HCT116 (cell line): ENCODE results near the gene HVCN1. TPM values are rescaled to one million over a fixed set of nuclear protein-coding genes. Genes with fewer than 3 reads are reported as not detected.
A peak's percentile ranks its signal among the peaks of the same experiment; 100 is the strongest.

Experiments
- ATAC-seq: fragments of 200-7000 bp; cut with Tn5 transposase; 2 replicates; pipeline ENCODE4 v1.9.1; 2020; ENCODE audit warnings: mild to moderate bottlenecking, moderate library complexity
- BruUV-seq: library from RNA; stranded (reverse); fragments of 400-500 nt; replicated peaks from 2 replicates; lab custom pipeline; 2021; lab: Mats Ljungman, UMichigan
- CTCF ChIA-PET: fragments of 300-600 bp; sonication (Branson Sonifier 250); formaldehyde crosslinking; loops from one replicate; lab custom pipeline; 2021; ENCODE audit warnings: antibody characterized with exemption; lab: Charles Lee
- POLR2A ChIA-PET: fragments of 300-600, 350-600 bp; sonication (Branson Sonifier 250); formaldehyde crosslinking; loops from one replicate; lab custom pipeline; 2021; ENCODE audit warnings: antibody characterized with exemption; lab: Charles Lee
- RAD21 ChIA-PET, 2 experiments: fragments of 300-600 bp; sonication (Branson Sonifier 250); formaldehyde crosslinking; loops; one replicate each; lab custom pipeline; 2023; ENCODE audit warnings: low total read pairs in 2 of 2; ENCODE audit not compliant: uncharacterized antibody in 2 of 2, unreplicated experiment in 2 of 2, low non-redundant PET in 1 of 2; lab: Charles Lee
- DNase-seq: peaks from one replicate; pipeline ENCODE4 v3.0.0-alpha.2; 2010; ENCODE audit warnings: low read depth, low spot score
- H2AFZ ChIP-seq: fragments of 200-600 bp; shearing (Covaris generic), sonication (generic); 2 replicates; pipeline ENCODE4 v1.6.1; 2017; ENCODE audit warnings: low read depth, mixed run types, mixed read lengths, antibody characterized with exemption, low read length; ENCODE audit not compliant: poor library complexity, severe bottlenecking
- H3K27ac ChIP-seq: 2 replicates; pipeline ENCODE4 v1.5.1; 2012; ENCODE audit warnings: low read depth, low read length
- H3K27me3 ChIP-seq: fragments of 200-600 bp; sonication (generic); 2 replicates; pipeline ENCODE4 v1.6.1; 2016; ENCODE audit warnings: mixed run types, low read length, mixed read lengths; ENCODE audit not compliant: insufficient read depth
- H3K36me3 ChIP-seq, 2 experiments: fragments of 200-500 bp in 1 of 2; fragments of 200-600 bp in 1 of 2; sonication (Bioruptor generic) in 1 of 2; sonication (generic) in 1 of 2; 2 replicates each; pipeline versions ENCODE4 v1.5.1 to v1.6.1; 2014 to 2016; ENCODE audit warnings: low read length in 2 of 2, inconsistent platforms in 1 of 2, mixed read lengths in 1 of 2, mixed run types in 1 of 2; ENCODE audit not compliant: insufficient read depth in 2 of 2, control insufficient read depth in 1 of 2
- H3K4me1 ChIP-seq, 2 experiments: fragments of 200-600 bp in 1 of 2; sonication (generic) in 1 of 2; 2 replicates each; pipeline versions ENCODE4 v1.5.1 to v1.6.1; 2012 to 2017; ENCODE audit warnings: low read length in 2 of 2, inconsistent platforms in 1 of 2, mild to moderate bottlenecking in 1 of 2, mixed read lengths in 1 of 2, mixed run types in 1 of 2, moderate library complexity in 1 of 2; ENCODE audit not compliant: insufficient read depth in 2 of 2, control insufficient read depth in 1 of 2
- H3K4me2 ChIP-seq: fragments of 200-600 bp; sonication (generic); 2 replicates; pipeline ENCODE4 v1.6.1; 2017; ENCODE audit warnings: mixed run types, low read length, mixed read lengths
- H3K4me3 ChIP-seq, 2 experiments: fragments of 200-600 bp in 1 of 2; sonication (generic) in 1 of 2; replicated peaks in 1 of 2; 2 replicates each; pipeline ENCODE4 v1.5.1; 2011 to 2016; ENCODE audit warnings: low read length in 2 of 2, control low read depth in 1 of 2, low read depth in 1 of 2, mild to moderate bottlenecking in 1 of 2, mixed read lengths in 1 of 2, mixed run types in 1 of 2
- H3K79me2 ChIP-seq: fragments of 200-600 bp; sonication (generic); 2 replicates; pipeline ENCODE4 v1.6.1; 2017; ENCODE audit warnings: mild to moderate bottlenecking, mixed run types, low read length, moderate library complexity, mixed read lengths; ENCODE audit not compliant: insufficient read depth
- H3K9ac ChIP-seq: fragments of 200-600 bp; sonication (generic); 2 replicates; pipeline ENCODE4 v1.6.1; 2016; ENCODE audit warnings: low read length, mixed read lengths
- H3K9me2 ChIP-seq: fragments of 200-600 bp; sonication (generic), shearing (Covaris generic); 2 replicates; pipeline ENCODE4 v1.6.1; 2017; ENCODE audit warnings: mixed run types, mild to moderate bottlenecking, moderate library complexity; ENCODE audit not compliant: insufficient read depth
- H3K9me3 ChIP-seq, 2 experiments: fragments of 200-500 bp in 1 of 2; fragments of 200-600 bp in 1 of 2; sonication (Bioruptor generic) in 1 of 2; sonication (generic) in 1 of 2; 2 replicates each; pipeline ENCODE4 v1.6.1; 2014 to 2017; ENCODE audit warnings: low read length in 2 of 2, mixed read lengths in 2 of 2, inconsistent platforms in 1 of 2, low read depth in 1 of 2, mild to moderate bottlenecking in 1 of 2, mixed run types in 1 of 2, moderate library complexity in 1 of 2; ENCODE audit not compliant: control insufficient read depth in 1 of 2, insufficient read depth in 1 of 2
- H4K20me1 ChIP-seq: fragments of 200-600 bp; sonication (generic), shearing (Covaris generic); 2 replicates; pipeline ENCODE4 v1.6.1; 2017; ENCODE audit warnings: mixed run types, mild to moderate bottlenecking, moderate library complexity; ENCODE audit not compliant: insufficient read depth
- CBX3 ChIP-seq: IDR thresholded peaks from 2 replicates; pipeline ENCODE4 v1.6.1; 2012; ENCODE audit warnings: low read depth
- EGR1 ChIP-seq: IDR thresholded peaks from 2 replicates; pipeline ENCODE4 v1.6.1; 2012; ENCODE audit warnings: low read depth
- EZH2phosphoT487 ChIP-seq: fragments of 200-600 bp; IDR thresholded peaks from 2 replicates; pipeline ENCODE4 v1.6.1; 2018; ENCODE audit warnings: antibody characterized with exemption, borderline replicate concordance
- FOSL1 ChIP-seq: IDR thresholded peaks from 2 replicates; pipeline ENCODE4 v1.6.1; 2012; ENCODE audit warnings: low read depth
- JUND ChIP-seq: IDR thresholded peaks from 2 replicates; pipeline ENCODE4 v1.6.1; 2012
- POLR2A ChIP-seq: IDR thresholded peaks from 2 replicates; pipeline ENCODE4 v1.7.0; 2011; ENCODE audit warnings: borderline replicate concordance; ENCODE audit not compliant: insufficient read depth, insufficient read length; ENCODE audit errors: extremely low read depth
- POLR2AphosphoS5 ChIP-seq: IDR thresholded peaks from 2 replicates; pipeline ENCODE4 v1.6.1; 2011; ENCODE audit warnings: mild to moderate bottlenecking, low read depth, low read length, moderate library complexity
- RAD21 ChIP-seq: IDR thresholded peaks from 2 replicates; pipeline ENCODE4 v1.6.1; 2012; ENCODE audit warnings: low read depth, mild to moderate bottlenecking
- SIN3A ChIP-seq: IDR thresholded peaks from 2 replicates; pipeline ENCODE4 v1.6.1; 2012; ENCODE audit warnings: low read depth
- SP1 ChIP-seq: IDR thresholded peaks from 2 replicates; pipeline ENCODE4 v1.6.1; 2012; ENCODE audit warnings: low read depth
- SRF ChIP-seq: IDR thresholded peaks from 2 replicates; pipeline ENCODE4 v1.6.1; 2012; ENCODE audit warnings: low read depth
- TCF7L2 ChIP-seq: IDR thresholded peaks from 2 replicates; pipeline ENCODE4 v1.7.0; 2011; ENCODE audit warnings: borderline replicate concordance, inconsistent platforms; ENCODE audit not compliant: insufficient read depth, insufficient read length; ENCODE audit errors: extremely low read depth
- ZFX ChIP-seq: fragments of 450-650 bp; IDR thresholded peaks from 2 replicates; pipeline ENCODE4 v1.6.1; 2017
- ZNF274 ChIP-seq: fragments of 200-500 bp; sonication (Bioruptor generic); IDR thresholded peaks from 2 replicates; pipeline ENCODE4 v1.6.1; 2014; ENCODE audit warnings: mild to moderate bottlenecking, low read depth, low read length, inconsistent platforms
- intact Hi-C: fragments of 100-400 bp; cut with micrococcal nuclease; formaldehyde crosslinking; loops from 2 replicates; pipeline ENCODE4 v1.10.0; 2022
- total RNA-seq: library from RNA; stranded (reverse); gene quantifications from one replicate; pipeline ENCODE4 v1.2.1, GENCODE V29; 2021; ENCODE audit not compliant: unreplicated experiment
- TF ChIP-seq, protein P1 (sequence below): IDR thresholded peaks from 2 replicates; pipeline ENCODE4 v1.6.1; 2011; ENCODE audit warnings: mild to moderate bottlenecking, low read length, moderate library complexity; ENCODE audit not compliant: insufficient replicate concordance; ENCODE audit errors: extremely low read depth
- TF ChIP-seq, protein P2 (sequence below): IDR thresholded peaks from 2 replicates; pipeline ENCODE4 v1.6.1; 2012; ENCODE audit warnings: low read depth
- TF ChIP-seq, protein P3 (sequence below), 3 experiments: fragments of 200-600 bp in 1 of 3; sonication (generic) in 1 of 3; IDR thresholded peaks in 2 of 3; conservative IDR thresholded peaks in 1 of 3; 2 replicates each; pipeline ENCODE4 v1.5.1; 2012 to 2017; ENCODE audit warnings: low read depth in 2 of 3, low read length in 2 of 3, antibody characterized with exemption in 1 of 3, borderline replicate concordance in 1 of 3, control low read depth in 1 of 3, mild to moderate bottlenecking in 1 of 3, mixed read lengths in 1 of 3, mixed run types in 1 of 3, moderate library complexity in 1 of 3; ENCODE audit not compliant: insufficient read depth in 1 of 3
- TF ChIP-seq, protein P4 (sequence below): IDR thresholded peaks from 2 replicates; pipeline ENCODE4 v1.6.1; 2012
- TF ChIP-seq, protein P5 (sequence below): IDR thresholded peaks from 2 replicates; pipeline ENCODE4 v1.6.1; 2012

HVCN1 gene
- total RNA-seq, 1 experiment from 2014 or later = 0.15 TPM

DNA sequence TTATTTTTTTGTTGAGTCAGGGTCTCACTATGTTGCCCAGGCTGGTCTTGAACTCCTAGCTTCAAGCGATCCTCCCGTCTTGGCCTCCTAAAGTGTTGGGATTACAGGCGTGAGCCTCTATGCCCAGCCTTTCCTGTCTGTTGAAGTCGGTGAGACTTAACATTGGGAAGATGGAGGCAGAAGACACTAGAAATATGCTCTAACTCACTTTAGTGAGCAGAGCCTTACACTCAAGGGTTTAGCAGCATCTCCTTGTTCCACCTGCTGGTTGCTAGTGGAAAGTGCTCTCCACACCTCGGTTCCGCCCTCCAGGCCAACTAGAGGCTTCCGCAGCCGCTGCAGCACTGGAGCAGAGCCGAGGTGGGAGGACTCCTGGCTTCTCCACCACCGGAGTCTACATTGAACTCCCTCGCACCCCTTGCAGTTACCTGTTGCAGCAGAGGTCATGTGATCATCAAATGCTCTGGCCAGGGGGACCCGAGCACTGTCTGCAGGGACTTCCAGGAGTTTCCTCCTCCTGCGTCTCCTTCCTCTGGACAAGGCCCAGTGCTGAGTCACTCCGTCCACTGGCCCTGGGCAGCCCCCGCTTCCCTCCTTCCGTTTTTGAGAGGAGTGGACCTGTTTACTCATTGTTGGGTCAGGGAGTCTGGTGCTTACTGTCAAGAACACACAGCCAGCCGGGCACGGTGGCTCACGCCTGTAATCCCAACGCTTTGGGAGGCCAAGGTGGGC is 9.4 kb upstream of the HVCN1 start:
- no peaks in the 10 kb centered on the region for H3K9me3 ChIP-seq
- no peaks in the 10 kb centered on the region for H4K20me1 ChIP-seq
- H2AFZ ChIP-seq = peak overlapping the region; percentile 97
- DNase-seq (peak; percentile 82), ATAC-seq (peak; percentile 98)
- BruUV-seq = no TSS peak
- peak overlapping the region; percentile 49 for H3K27ac ChIP-seq
- ChIA-PET POLR2A (no interaction called here), RAD21 (no interaction called here), CTCF (interaction anchor here (1.1 kb wide), 1 partner anchor 248 kb away, joined by 3 read pairs; the partner anchor contains the start of gene ARPC3)
- no peaks in the 10 kb centered on the region for H3K27me3 ChIP-seq
- no peaks in the 10 kb centered on the region for H3K36me3 ChIP-seq
- peak overlapping the region in 1 of 2 experiments; percentile 30; a peak in 1 of 4 replicates for H3K4me3 ChIP-seq
- H3K9ac ChIP-seq = peak overlapping the region; percentile 18; the same call in 1 of the 2 replicates
- H3K4me1 ChIP-seq = peaks cover 6 to 14% of the 10 kb centered on the region in 2 experiments
- peak overlapping the region; percentile 75 for H3K4me2 ChIP-seq
- no peaks in the 10 kb centered on the region for H3K79me2 ChIP-seq
- H3K9me2 ChIP-seq = no peaks in the 10 kb centered on the region
- intact Hi-C loops = loop anchor here (1.0 to 10.0 kb wide), 2 partner anchors 84 to 230 kb away; partner anchors contain the start of genes FAM216A, GPN3 and TCTN1
- TF ChIP-seq, protein P1, sequence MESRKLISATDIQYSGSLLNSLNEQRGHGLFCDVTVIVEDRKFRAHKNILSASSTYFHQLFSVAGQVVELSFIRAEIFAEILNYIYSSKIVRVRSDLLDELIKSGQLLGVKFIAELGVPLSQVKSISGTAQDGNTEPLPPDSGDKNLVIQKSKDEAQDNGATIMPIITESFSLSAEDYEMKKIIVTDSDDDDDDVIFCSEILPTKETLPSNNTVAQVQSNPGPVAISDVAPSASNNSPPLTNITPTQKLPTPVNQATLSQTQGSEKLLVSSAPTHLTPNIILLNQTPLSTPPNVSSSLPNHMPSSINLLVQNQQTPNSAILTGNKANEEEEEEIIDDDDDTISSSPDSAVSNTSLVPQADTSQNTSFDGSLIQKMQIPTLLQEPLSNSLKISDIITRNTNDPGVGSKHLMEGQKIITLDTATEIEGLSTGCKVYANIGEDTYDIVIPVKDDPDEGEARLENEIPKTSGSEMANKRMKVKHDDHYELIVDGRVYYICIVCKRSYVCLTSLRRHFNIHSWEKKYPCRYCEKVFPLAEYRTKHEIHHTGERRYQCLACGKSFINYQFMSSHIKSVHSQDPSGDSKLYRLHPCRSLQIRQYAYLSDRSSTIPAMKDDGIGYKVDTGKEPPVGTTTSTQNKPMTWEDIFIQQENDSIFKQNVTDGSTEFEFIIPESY = no peak
- TF ChIP-seq JUND (no peak), RAD21 (peak; percentile 86), EGR1 (no peak), ZFX (peak; percentile 12; the same call in 1 of the 2 replicates), EZH2phosphoT487 (no peak), SIN3A (no peak), ZNF274 (no peak), TCF7L2 (no peak), POLR2A (no peak), FOSL1 (no peak), SRF (no peak), POLR2AphosphoS5 (peak; percentile 43; the same call in 1 of the 2 replicates), CBX3 (peak; percentile 34; the same call in 1 of the 2 replicates), SP1 (0 out of 2 replicates have a peak, but pooled peaks have one; percentile 21)
- TF ChIP-seq, protein P2, sequence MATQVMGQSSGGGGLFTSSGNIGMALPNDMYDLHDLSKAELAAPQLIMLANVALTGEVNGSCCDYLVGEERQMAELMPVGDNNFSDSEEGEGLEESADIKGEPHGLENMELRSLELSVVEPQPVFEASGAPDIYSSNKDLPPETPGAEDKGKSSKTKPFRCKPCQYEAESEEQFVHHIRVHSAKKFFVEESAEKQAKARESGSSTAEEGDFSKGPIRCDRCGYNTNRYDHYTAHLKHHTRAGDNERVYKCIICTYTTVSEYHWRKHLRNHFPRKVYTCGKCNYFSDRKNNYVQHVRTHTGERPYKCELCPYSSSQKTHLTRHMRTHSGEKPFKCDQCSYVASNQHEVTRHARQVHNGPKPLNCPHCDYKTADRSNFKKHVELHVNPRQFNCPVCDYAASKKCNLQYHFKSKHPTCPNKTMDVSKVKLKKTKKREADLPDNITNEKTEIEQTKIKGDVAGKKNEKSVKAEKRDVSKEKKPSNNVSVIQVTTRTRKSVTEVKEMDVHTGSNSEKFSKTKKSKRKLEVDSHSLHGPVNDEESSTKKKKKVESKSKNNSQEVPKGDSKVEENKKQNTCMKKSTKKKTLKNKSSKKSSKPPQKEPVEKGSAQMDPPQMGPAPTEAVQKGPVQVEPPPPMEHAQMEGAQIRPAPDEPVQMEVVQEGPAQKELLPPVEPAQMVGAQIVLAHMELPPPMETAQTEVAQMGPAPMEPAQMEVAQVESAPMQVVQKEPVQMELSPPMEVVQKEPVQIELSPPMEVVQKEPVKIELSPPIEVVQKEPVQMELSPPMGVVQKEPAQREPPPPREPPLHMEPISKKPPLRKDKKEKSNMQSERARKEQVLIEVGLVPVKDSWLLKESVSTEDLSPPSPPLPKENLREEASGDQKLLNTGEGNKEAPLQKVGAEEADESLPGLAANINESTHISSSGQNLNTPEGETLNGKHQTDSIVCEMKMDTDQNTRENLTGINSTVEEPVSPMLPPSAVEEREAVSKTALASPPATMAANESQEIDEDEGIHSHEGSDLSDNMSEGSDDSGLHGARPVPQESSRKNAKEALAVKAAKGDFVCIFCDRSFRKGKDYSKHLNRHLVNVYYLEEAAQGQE = no peak
- TF ChIP-seq, protein P3, sequence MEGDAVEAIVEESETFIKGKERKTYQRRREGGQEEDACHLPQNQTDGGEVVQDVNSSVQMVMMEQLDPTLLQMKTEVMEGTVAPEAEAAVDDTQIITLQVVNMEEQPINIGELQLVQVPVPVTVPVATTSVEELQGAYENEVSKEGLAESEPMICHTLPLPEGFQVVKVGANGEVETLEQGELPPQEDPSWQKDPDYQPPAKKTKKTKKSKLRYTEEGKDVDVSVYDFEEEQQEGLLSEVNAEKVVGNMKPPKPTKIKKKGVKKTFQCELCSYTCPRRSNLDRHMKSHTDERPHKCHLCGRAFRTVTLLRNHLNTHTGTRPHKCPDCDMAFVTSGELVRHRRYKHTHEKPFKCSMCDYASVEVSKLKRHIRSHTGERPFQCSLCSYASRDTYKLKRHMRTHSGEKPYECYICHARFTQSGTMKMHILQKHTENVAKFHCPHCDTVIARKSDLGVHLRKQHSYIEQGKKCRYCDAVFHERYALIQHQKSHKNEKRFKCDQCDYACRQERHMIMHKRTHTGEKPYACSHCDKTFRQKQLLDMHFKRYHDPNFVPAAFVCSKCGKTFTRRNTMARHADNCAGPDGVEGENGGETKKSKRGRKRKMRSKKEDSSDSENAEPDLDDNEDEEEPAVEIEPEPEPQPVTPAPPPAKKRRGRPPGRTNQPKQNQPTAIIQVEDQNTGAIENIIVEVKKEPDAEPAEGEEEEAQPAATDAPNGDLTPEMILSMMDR (IDR thresholded peaks at IDR 0.05 in 2 of 3, conservative IDR thresholded peaks at IDR 0.05 in 1 of 3; ENCODE audit: borderline replicate concordance in 1 of 3, insufficient read depth in 1 of 3, low read depth in 2 of 3, low read length in 2 of 3) = peak; percentile 79 to 81 (median 80); a peak in 5 of 6 replicates
- TF ChIP-seq, protein P4, sequence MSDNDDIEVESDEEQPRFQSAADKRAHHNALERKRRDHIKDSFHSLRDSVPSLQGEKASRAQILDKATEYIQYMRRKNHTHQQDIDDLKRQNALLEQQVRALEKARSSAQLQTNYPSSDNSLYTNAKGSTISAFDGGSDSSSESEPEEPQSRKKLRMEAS = 0 out of 2 replicates have a peak, but pooled peaks have one; percentile 31
- TF ChIP-seq, protein P5, sequence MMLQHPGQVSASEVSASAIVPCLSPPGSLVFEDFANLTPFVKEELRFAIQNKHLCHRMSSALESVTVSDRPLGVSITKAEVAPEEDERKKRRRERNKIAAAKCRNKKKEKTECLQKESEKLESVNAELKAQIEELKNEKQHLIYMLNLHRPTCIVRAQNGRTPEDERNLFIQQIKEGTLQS = no peak
